Gastroesophageal sphincter (tissue), 4 donors: ENCODE measurements around the gene CLDN4. TPM values are rescaled to one million over a fixed set of nuclear protein-coding genes. Genes with fewer than 3 reads are reported as not detected.

Source experiments
- ATAC-seq: fragments of 150-250 bp; one replicate; pipeline ENCODE4 v1.9.1; 2016; ENCODE audit warnings: mild to moderate bottlenecking, moderate library complexity
- H3K27ac ChIP-seq, 4 donors: fragments of 200-600 bp; sonication (generic) in 3 of 4; 1 replicate in 3 of 4; 2 replicates in 1 of 4; pipeline ENCODE4 v1.5.1; 2016 to 2019
- H3K27me3 ChIP-seq: fragments of 200-600 bp; sonication (generic); one replicate; pipeline ENCODE4 v1.5.1; 2019
- H3K36me3 ChIP-seq, 2 donors: fragments of 200-600 bp; sonication (generic); one replicate each; pipeline ENCODE4 v1.5.1; 2019; ENCODE audit warnings: control low read depth in 1 of 2
- H3K4me1 ChIP-seq, 3 donors: fragments of 200-600 bp; sonication (generic); 1 replicate in 2 of 3; 2 replicates in 1 of 3; pipeline ENCODE4 v1.5.1; 2016 to 2019; ENCODE audit warnings: control low read depth in 2 of 3
- H3K4me3 ChIP-seq, 2 donors: fragments of 200-600 bp; sonication (generic); one replicate each; pipeline ENCODE4 v1.5.1; 2019; ENCODE audit warnings: mild to moderate bottlenecking in 1 of 2, moderate library complexity in 1 of 2
- H3K9me3 ChIP-seq, 3 donors: fragments of 200-600 bp; sonication (generic); one replicate each; pipeline ENCODE4 v1.5.1; 2017 to 2019; ENCODE audit warnings: control low read depth in 2 of 3
- EP300 ChIP-seq: sonication (generic); formaldehyde crosslinking; IDR thresholded peaks from one replicate; pipeline ENCODE4 v1.6.1; 2017; ENCODE audit warnings: antibody characterized with exemption, mild to moderate bottlenecking
- POLR2A ChIP-seq, 2 donors: fragments of 450-650 bp; IDR thresholded peaks; one replicate each; pipeline ENCODE4 v1.6.1; 2017; ENCODE audit warnings: antibody characterized with exemption in 2 of 2, mild to moderate bottlenecking in 2 of 2, moderate library complexity in 1 of 2
- POLR2AphosphoS5 ChIP-seq: sonication (generic); formaldehyde crosslinking; IDR thresholded peaks from one replicate; pipeline ENCODE4 v1.6.1; 2017; ENCODE audit warnings: antibody characterized with exemption
- WGBS, 2 donors: methylation state at CpG; one replicate each; pipeline ENCODE4 v1.1.5; 2018; ENCODE audit warnings: low coverage in 1 of 2; 5-methylcytosine and 5-hydroxymethylcytosine counted together
- total RNA-seq, 4 donors: library from RNA; depleted of rRNA; stranded (reverse); fragments of >200 nt; gene quantifications; one replicate each; pipeline ENCODE4 v1.1.0, GENCODE V29; 2016
- TF ChIP-seq, protein P1 (sequence below), 4 experiments: fragments of 200-600 bp in 2 of 4; fragments of 450-650 bp in 2 of 4; sonication (generic) in 1 of 4; IDR thresholded peaks; one replicate each; pipeline ENCODE4 v1.5.1; 2017 to 2019; ENCODE audit warnings: antibody characterized with exemption in 4 of 4, mild to moderate bottlenecking in 2 of 4, moderate library complexity in 2 of 4

Gene CLDN4
- total RNA-seq, 4 donors from 2014 or later = 0.54 to 16.8 (median 0.79) TPM

DNA sequence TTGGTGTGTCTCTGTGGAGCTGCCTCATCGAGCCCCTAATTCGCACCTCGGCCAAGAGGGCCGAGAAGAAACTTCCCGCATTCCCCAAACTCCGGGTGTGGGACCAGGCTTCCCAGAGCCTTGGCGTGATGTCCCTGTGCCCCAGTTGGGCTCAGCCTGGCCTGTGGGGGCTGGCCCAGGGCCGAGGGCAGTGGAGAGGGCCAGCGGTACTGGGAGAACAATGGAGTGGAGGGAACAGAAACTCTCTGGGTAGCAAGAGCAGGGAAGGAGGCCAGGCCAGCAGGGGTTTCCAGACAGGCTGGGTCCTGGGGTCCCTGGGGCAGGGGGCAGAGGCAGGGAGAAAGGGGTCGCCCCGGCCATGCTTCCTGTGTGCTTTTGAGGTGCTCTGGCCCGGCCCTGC is 46.2 kb downstream of the CLDN4 start:
- TF ChIP-seq EP300 = no peak
- no peak for TF ChIP-seq POLR2A (IDR thresholded peaks at IDR 0.05)
- TF ChIP-seq, protein P1, sequence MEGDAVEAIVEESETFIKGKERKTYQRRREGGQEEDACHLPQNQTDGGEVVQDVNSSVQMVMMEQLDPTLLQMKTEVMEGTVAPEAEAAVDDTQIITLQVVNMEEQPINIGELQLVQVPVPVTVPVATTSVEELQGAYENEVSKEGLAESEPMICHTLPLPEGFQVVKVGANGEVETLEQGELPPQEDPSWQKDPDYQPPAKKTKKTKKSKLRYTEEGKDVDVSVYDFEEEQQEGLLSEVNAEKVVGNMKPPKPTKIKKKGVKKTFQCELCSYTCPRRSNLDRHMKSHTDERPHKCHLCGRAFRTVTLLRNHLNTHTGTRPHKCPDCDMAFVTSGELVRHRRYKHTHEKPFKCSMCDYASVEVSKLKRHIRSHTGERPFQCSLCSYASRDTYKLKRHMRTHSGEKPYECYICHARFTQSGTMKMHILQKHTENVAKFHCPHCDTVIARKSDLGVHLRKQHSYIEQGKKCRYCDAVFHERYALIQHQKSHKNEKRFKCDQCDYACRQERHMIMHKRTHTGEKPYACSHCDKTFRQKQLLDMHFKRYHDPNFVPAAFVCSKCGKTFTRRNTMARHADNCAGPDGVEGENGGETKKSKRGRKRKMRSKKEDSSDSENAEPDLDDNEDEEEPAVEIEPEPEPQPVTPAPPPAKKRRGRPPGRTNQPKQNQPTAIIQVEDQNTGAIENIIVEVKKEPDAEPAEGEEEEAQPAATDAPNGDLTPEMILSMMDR (IDR thresholded peaks at IDR 0.05) = no peak
- TF ChIP-seq POLR2AphosphoS5 = no peak
- Histone ChIP-seq H3K4me3 (no peak overlapping the region), H3K36me3 (no peaks in the 10 kb centered on the region), H3K27me3 (no peaks in the 10 kb centered on the region), H3K4me1 (peaks cover 0 to 35% (median 17%) of the 10 kb centered on the region in 3 donors), H3K9me3 (no peaks in the 10 kb centered on the region), H3K27ac (no peak overlapping the region)
- WGBS, 2 donors = 91% methylated on average over 3 of the region's 12 CpGs; no CpG with 5 or more reads in 1 of the 2 donors
- no peak for ATAC-seq

DNA sequence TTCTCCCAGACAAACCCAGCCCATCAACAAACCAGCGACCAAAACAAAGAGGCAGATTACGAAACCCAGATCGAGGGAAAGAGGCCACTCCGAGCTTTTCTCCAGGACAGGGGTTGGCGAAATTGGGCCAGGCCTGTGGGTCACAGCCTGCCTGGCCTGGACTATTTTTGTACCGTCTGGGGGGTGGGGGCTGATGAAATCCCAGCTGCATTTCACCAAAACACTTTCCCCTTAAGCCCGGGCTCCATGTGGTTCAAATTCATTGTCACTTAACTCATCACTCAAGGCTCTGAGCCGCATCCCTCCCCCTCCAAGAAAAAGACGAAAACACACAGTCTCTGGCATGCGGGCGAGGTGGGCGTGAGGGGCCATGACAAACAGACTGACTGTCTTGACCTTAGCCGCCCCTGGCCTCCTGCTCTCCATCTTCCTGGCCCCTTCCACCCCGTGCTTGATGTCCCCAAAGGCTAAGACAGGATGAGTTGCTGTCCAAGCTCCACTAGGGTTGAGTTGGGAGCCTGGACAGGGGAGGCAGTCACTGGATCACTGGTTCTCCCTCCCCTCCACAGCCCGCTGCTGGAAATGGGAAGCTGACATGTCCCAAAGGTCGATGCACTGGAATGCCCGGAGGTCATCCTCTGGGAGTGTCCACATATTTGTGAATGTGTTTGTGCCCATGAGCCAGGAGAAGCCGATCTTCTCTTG is 49.3 kb downstream of the CLDN4 start:
- Histone ChIP-seq H3K36me3 (no peaks in the 10 kb centered on the region), H3K9me3 (no peaks in the 10 kb centered on the region), H3K4me3 (no peak overlapping the region), H3K27me3 (no peaks in the 10 kb centered on the region), H3K4me1 (peaks cover 0 to 32% (median 13%) of the 10 kb centered on the region in 3 donors), H3K27ac (peak overlapping the region in 3 of 4 donors; percentile 59 to 74 (median 65))
- TF ChIP-seq EP300 = no peak
- TF ChIP-seq POLR2AphosphoS5 = no peak
- TF ChIP-seq, protein P1 (IDR thresholded peaks at IDR 0.05) = no peak
- no peak for TF ChIP-seq POLR2A (IDR thresholded peaks at IDR 0.05)
- peak; percentile 86 for ATAC-seq
- WGBS, 2 donors = 60 to 66% methylated on average over 2 to 4 of the region's 18 CpGs

DNA sequence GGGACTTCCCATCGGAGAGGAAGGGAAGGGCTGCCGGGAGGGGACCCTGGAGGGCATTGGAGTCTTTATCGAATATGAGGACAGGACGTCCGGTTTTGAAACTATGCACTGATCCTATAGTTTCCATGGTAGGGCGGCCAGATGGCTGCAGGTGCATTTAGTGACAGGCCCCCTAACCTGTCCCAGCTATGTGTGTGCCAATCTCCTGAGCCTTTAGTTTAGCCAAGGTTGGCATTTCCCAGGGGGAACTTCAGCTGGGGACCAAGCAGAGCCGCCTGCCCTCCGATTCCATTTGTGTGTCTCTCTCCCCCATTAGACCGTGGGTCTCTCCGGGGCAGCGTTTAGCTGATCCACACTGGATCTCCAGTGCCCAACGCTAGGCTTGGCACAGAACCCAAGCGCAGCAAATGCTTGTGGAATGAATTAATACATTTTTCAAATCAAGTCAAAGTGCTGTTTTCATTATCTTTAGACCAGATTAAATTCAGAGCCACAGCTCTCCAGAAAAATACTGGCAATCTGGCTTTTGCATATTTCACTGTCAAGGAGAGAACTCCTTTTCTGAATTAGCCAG is 50.0 kb downstream of the CLDN4 start:
- no peak for ATAC-seq
- Histone ChIP-seq H3K27ac (peak overlapping the region in 3 of 4 donors; percentile 59 to 74 (median 65)), H3K9me3 (no peaks in the 10 kb centered on the region)

DNA sequence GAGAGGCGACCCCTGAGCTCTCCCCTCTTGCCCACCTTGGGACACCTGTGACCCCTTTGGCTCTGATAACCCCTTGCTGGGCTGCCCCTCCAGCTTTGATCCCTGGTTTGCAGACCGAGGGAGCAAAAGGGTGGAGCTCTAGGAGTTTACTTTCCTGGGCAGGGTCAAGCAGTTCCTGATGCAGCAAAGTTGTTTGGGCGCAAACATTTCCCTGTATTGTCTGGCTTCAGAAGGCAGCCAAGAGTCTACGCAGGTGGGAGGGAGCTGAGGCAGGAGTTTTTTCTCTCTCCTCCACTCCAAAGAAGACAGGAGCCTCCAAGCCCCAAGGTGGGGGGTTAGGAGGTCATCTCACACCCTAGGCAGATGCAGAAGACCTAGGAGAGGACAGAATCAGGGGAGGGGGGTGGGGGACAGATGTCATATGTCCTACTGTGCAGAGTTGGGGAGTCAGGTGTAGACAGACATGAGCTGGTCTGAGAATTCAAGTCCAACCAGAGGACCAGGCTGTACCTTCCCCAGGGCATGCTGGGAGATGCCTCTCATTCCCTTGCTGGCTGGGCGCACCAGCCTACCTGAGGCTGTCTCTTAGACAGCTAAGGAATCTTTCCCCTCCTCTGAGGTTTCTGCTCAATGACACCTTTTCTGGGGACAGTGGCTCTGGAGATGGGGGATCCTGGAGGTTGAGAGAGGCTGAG is 50.7 kb downstream of the CLDN4 start:
- no peak for ATAC-seq
- Histone ChIP-seq H3K27me3 (no peaks in the 10 kb centered on the region), H3K4me1 (peaks cover 0 to 40% (median 20%) of the 10 kb centered on the region in 3 donors), H3K4me3 (no peak overlapping the region), H3K9me3 (no peaks in the 10 kb centered on the region), H3K36me3 (no peaks in the 10 kb centered on the region), H3K27ac (peak overlapping the region in 3 of 4 donors; percentile 59 to 74 (median 65))
- WGBS, 2 donors = 50 to 83% methylated on average over 3 of the region's 5 CpGs
- TF ChIP-seq EP300 = no peak

More for the DNA sequence above, 50.0 kb downstream of the CLDN4 start:
- Histone ChIP-seq H3K4me1 (peaks cover 0 to 33% (median 13%) of the 10 kb centered on the region in 3 donors), H3K36me3 (no peaks in the 10 kb centered on the region), H3K27me3 (no peaks in the 10 kb centered on the region), H3K4me3 (no peak overlapping the region)
- 60% methylated on average over 1 to 8 of the region's 13 CpGs for WGBS, 2 donors
- TF ChIP-seq, protein P1 (IDR thresholded peaks at IDR 0.05) = no peak
- TF ChIP-seq EP300 (no peak), POLR2A (IDR thresholded peaks at IDR 0.05) (no peak), POLR2AphosphoS5 (peak; percentile 9)

DNA sequence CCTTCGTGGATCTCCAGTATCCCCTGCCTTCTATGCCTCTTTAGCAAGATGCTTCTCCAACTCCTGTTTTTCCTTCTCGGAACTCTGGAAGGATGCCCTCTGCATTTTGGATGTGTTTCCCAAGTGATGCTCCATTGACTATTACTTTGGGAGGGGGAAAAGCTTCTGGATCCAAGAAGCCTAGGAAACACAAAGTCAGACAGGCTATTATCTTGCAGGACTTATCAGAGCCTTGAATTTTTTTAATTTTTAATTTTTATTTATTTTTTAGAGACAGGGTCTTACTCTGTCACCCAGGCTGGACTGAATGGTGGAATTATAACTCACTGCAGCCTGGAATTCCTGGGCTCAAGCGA is 51.2 kb downstream of the CLDN4 start:
- H3K36me3 ChIP-seq = no peaks in the 10 kb centered on the region
- TF ChIP-seq POLR2A (IDR thresholded peaks at IDR 0.05) (no peak), POLR2AphosphoS5 (no peak), EP300 (no peak)
- TF ChIP-seq, protein P1 (IDR thresholded peaks at IDR 0.05) = no peak
- ATAC-seq = no peak
- 72% methylated on average over 2 of the region's 3 CpGs; no CpG with 5 or more reads in 1 of the 2 donors for WGBS, 2 donors
- H3K9me3 ChIP-seq = no peaks in the 10 kb centered on the region
- H3K27me3 ChIP-seq = no peaks in the 10 kb centered on the region
- H3K4me3 ChIP-seq = no peak overlapping the region
- H3K27ac ChIP-seq = peak overlapping the region in 3 of 4 donors; percentile 59 to 74 (median 65)
- H3K4me1 ChIP-seq = peaks cover 0 to 45% (median 25%) of the 10 kb centered on the region in 3 donors
